Tibial artery (tissue), 4 donors: ENCODE measurements around the gene FDCSP.

ENCODE experiments used
- DNase-seq, 2 donors: peaks; one replicate each; pipeline ENCODE4 v3.0.0-alpha.2; 2019
- H3K27ac ChIP-seq, 2 donors: fragments of 200-600 bp; sonication (generic) in 1 of 2; 1 replicate in 1 of 2; 2 replicates in 1 of 2; pipeline ENCODE4 v1.5.1; 2018 to 2019; ENCODE audit warnings: mild to moderate bottlenecking in 1 of 2
- H3K27me3 ChIP-seq, 2 donors: fragments of 200-600 bp; sonication (generic) in 1 of 2; one replicate each; pipeline versions ENCODE4 v1.5.1 to v1.6.0; 2016 to 2019
- H3K36me3 ChIP-seq, 3 donors: fragments of 200-600 bp; sonication (generic) in 2 of 3; one replicate each; pipeline ENCODE4 v1.5.1; 2016 to 2019; ENCODE audit warnings: mild to moderate bottlenecking in 2 of 3
- H3K4me1 ChIP-seq, 4 donors: fragments of 200-600 bp; sonication (generic) in 2 of 4; 1 replicate in 3 of 4; 2 replicates in 1 of 4; pipeline ENCODE4 v1.5.1; 2016 to 2019
- H3K4me3 ChIP-seq, 2 donors: fragments of 200-600 bp; sonication (generic) in 1 of 2; 1 replicate in 1 of 2; 2 replicates in 1 of 2; pipeline ENCODE4 v1.5.1; 2018 to 2019; ENCODE audit warnings: mild to moderate bottlenecking in 2 of 2
- H3K9me3 ChIP-seq, 3 donors: fragments of 200-600 bp; sonication (generic) in 1 of 3; one replicate each; pipeline ENCODE4 v1.5.1; 2016 to 2019
- intact Hi-C: fragments of 100-400 bp; cut with DNase I; formaldehyde crosslinking; loops from one replicate; pipeline ENCODE4 v1.15.0; 2023; ENCODE audit warnings: low total_unique reads
- TF ChIP-seq, protein P1 (sequence below), 2 experiments: fragments of 200-600 bp in 1 of 2; fragments of 450-650 bp in 1 of 2; IDR thresholded peaks; one replicate each; pipeline ENCODE4 v1.5.1; 2017 to 2019; ENCODE audit warnings: antibody characterized with exemption in 2 of 2, mild to moderate bottlenecking in 1 of 2, moderate library complexity in 1 of 2

The FDCSP gene

DNA sequence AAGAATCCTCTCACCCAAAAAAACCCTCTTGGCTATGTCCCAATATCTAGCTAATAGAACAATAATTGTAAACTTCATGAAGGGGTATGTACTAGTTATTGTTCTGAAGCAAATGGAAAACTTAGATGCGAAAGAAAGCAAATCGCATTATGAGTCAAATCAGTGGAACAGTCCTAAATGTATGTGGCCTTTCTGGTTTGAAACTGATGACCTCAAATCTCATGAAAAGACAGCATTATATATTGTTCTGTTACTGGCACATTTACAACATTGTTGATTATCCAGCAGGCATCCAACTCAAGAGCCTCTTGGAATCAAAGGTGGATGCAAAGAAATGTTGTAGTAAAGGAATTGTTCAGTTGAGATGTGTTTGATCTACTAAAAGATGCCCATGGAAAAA lies 51.2 kb downstream of the FDCSP start:
- intact Hi-C loops, result no loop called here
- H3K4me1 ChIP-seq, result no peaks in the 10 kb centered on the region
- H3K27ac ChIP-seq, result no peak overlapping the region
- H3K4me3 ChIP-seq, result no peak overlapping the region
- TF ChIP-seq, protein P1, sequence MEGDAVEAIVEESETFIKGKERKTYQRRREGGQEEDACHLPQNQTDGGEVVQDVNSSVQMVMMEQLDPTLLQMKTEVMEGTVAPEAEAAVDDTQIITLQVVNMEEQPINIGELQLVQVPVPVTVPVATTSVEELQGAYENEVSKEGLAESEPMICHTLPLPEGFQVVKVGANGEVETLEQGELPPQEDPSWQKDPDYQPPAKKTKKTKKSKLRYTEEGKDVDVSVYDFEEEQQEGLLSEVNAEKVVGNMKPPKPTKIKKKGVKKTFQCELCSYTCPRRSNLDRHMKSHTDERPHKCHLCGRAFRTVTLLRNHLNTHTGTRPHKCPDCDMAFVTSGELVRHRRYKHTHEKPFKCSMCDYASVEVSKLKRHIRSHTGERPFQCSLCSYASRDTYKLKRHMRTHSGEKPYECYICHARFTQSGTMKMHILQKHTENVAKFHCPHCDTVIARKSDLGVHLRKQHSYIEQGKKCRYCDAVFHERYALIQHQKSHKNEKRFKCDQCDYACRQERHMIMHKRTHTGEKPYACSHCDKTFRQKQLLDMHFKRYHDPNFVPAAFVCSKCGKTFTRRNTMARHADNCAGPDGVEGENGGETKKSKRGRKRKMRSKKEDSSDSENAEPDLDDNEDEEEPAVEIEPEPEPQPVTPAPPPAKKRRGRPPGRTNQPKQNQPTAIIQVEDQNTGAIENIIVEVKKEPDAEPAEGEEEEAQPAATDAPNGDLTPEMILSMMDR (IDR thresholded peaks at IDR 0.05), result no peak
- DNase-seq, result no peak
- no peaks in the 10 kb centered on the region for H3K36me3 ChIP-seq
- H3K9me3 ChIP-seq, result no peaks in the 10 kb centered on the region
- no peaks in the 10 kb centered on the region for H3K27me3 ChIP-seq

DNA sequence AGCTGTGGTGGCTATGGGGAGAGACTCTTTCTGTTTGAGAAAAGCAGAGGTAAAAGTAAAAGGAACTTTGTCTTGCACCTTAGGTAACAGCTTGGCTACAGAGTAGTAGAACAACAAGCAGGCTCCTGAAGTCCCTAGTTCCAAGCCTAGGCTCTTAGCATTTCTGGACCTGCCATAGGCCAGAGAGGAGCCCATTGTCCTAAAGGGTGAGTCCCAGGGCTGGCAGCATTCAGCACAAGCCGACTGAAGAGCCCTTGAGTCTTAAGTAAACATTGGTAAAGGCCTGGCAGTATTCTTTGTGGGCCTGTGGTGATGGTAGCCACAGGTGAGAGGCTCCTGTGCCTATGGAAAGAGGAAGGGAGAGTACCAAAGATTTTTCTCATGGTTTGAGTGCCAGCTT lies 54.6 kb downstream of the FDCSP start:
- no peak overlapping the region for H3K27ac ChIP-seq
- TF ChIP-seq, protein P1 (IDR thresholded peaks at IDR 0.05), result no peak
- no peaks in the 10 kb centered on the region for H3K27me3 ChIP-seq
- no peaks in the 10 kb centered on the region for H3K9me3 ChIP-seq
- H3K4me1 ChIP-seq, result no peaks in the 10 kb centered on the region
- no peak overlapping the region for H3K4me3 ChIP-seq
- intact Hi-C loops, result no loop called here
- DNase-seq, result no peak
- no peaks in the 10 kb centered on the region for H3K36me3 ChIP-seq
